GM18517 (cell line): Measurements from ENCODE around the gene CHAT.

Source experiments
- ATAC-seq: cut with Tn5 transposase; IDR thresholded peaks from one replicate; pipeline ENCODE4 v1.9.1; 2021; ENCODE audit warnings: mild to moderate bottlenecking, moderate library complexity; ENCODE audit not compliant: unreplicated experiment

CHAT gene

DNA sequence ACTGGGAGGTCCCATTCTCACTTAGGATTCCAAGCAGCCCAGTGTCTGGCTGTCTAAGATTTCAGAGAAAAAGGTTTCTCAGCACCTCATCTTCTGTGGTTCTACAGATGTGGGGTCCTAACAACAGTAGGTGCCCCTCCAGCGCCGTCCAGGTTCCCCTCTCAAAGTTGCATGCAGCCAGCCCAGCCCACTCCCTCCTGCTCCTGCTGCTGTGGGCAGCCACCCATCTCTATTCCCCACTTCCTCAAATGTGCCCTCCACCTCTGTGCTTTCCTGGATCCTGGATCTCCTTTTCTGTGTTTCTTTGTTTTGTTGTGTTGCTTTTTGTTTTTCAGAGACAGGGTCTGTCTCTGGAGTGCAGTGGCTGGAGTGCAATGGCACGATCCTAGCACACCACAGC lies 17.0 kb upstream of the CHAT start:
- ATAC-seq: no peak

DNA sequence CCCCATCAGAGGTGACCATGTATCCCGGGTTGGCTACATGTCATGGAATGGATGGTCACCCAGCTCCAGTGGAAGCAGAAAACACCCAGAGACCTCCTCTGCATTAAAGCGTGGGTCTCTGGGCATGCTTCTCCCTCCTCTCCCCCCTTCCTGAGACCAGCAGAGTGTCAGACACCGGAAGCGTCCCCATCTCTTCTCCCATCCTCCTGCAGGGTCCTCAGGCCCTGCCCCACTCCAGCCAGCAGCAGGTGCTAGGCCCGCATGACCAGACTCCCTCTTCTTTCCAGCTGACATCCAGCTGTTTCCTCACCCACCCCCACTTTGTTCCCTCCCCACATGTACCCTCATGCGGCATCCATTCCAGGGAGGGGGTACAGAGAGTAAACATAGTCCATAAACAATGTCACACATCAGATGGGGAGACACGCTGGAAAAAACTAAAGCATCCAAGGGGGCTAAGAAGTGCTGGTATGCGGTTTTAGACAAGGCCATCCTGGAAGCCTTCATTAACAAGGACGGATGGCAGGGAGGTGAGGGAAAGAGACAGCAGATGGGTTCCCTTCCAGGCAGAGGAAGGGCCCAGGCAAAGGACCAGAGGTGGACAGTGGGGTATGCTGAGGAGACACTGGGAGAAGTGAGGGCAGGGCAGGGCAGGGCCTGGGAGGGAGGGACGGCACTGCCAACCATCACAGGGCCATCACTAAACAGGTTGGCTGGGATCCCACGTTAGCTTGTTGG lies 16.2 kb upstream of the CHAT start:
- ATAC-seq: no peak

DNA sequence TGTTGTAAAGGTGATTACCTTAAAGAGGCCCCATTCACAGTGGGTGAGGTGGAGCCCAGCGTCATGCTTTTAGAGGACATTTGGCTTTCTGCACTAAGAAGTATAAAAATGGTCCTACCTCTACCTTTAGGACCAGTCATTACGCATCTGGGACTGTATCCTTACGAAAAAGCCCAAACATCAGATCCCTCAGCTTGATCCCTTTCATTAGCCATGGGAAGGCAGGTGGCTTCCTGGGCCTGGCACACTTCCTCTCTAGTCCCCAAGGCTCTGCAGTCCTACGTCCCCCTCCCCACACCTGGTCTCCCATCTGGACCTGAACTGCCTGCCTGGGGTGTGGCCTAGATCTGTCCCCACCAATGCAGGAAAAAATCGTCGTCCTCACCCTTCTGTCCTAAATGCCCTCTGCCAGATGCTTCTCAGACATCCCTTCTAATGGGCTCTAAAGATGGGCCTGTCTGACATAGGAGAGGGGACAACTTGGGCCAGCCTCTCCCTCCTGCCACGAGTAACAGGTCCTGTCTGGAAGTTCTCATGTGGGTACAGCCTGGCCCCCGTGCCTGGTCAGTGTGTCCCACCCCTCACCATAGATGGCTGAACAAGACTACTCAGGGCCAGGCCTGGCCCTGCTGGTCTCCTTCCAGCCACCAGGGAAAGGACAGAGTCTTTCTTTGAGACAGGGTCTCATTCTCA lies 15.5 kb upstream of the CHAT start:
- no peak for ATAC-seq

DNA sequence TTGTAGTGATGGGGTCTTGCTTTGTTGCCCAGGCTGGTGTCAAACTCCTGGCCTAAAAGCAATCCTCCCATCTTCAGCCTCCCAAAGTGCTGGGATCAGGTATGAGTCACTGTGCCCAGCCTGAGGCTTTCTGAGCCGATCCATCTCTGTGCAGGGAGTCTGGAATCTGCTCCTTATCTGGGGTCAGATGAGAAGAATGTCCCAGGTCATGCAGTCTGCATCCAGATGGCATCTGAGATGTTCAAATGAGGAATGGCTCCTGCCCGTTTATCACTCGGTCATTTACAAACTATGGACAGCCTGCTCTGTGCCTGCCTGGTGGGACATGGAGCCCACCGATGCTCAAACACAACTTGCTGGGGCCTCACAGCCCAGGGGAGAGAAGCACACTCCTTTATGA lies 14.9 kb upstream of the CHAT start:
- no peak for ATAC-seq

DNA sequence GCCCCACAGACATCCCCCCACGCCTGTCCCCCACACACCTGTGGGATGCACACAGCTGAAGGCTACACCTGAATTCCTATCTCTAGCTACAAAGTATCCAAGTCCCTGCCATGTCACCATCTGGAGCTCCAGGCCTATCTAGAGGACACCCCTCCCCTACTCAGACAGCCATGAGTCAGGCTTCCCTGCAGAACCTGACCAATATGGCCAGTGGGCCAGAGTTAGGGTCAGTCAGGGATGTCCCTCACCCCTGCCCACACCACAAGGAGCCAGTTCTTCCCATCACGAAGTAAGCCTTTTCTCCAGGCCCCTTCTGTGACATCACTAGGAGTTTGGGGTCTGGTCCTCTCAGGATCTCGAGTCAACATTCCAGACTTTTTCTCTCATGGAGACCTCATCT lies 14.3 kb upstream of the CHAT start:
- ATAC-seq: no peak

- ATAC-seq: no peak
Measured at GRCh38 chr10:49600046-49600445, 13.8 kb upstream of the CHAT start.

DNA sequence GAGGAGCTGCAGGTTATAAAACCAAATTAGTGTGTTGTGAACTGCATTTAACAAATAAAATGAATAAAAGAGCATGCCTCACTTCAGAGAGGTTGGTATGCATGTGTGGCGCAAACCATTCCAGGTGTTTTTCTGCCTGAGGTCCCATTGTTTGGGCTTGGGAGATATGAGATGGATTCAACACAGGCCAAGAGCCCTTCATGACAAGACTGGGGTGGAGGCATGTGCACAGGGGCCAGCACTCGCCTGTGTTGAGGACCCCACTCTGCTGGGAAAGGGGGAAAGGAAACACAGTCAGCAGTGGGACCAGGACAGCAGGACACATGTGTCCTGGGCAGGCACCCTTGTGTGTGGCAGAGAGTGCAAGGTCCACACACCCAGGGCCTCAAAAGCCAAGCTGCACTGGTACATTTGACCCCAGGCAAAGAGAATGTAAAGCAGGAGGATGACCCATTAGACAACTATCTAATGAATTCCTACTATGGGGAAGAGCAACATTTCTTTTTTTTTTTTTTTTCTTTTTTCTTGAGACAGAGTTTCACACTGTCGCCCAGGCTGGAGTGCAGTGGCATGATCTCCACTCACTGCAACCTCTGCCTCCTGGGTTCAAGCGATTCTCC lies 12.9 kb upstream of the CHAT start:
- no peak for ATAC-seq

DNA sequence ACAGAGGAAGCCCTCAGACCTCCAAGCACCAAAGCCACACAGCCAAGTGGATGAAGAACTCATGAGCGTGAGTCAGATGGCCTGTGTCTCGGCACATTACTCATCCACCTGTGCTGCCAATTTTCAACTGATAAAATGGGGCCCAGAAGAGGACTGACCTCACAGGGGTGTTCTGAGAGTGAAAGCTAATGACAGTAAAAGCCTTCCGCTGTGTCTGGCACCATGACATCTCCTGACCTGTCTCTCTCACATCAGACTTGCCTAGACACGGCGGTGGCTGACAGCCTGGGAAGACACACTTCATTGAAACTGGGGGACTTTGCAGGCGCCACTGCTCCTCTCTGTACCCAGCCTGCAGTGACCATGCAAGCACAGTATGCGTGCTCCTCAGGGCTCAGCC lies 12.0 kb upstream of the CHAT start:
- ATAC-seq: no peak

DNA sequence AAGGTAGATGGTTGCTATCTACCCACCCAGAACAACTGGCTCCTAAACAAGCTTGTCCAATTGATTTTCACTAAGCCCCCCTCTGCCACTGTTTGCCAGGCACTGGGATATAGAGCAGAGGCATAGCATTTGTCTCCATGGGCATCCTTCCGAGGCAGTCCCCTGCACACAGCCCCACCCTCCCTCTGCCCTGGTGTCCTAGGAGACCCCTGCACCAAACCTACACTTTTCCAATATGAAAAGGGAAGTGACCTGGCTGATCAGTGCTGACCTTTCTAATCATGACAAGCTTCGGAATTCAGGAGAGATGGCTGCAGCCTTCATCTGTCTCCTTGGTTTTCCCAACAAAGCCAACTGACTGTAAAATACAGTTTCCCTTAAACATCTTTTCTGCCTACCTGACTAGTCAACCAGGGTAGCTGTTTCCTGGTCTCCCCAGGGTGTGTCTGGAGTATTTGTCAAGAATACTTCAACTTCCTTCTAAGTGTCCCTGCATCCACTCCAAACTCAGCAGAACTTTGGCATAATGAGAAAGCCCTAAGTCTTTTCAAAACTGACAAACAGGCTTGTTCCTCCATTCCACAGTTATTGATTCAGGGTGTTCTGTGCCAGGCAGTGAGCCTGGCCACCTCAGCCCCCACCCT lies 11.3 kb upstream of the CHAT start:
- no peak for ATAC-seq

- ATAC-seq: no peak
Measured at GRCh38 chr10:49605216-49605938, 8.5 kb upstream of the CHAT start.

- ATAC-seq: no peak
Measured at GRCh38 chr10:49605939-49606509, 7.8 kb upstream of the CHAT start.

DNA sequence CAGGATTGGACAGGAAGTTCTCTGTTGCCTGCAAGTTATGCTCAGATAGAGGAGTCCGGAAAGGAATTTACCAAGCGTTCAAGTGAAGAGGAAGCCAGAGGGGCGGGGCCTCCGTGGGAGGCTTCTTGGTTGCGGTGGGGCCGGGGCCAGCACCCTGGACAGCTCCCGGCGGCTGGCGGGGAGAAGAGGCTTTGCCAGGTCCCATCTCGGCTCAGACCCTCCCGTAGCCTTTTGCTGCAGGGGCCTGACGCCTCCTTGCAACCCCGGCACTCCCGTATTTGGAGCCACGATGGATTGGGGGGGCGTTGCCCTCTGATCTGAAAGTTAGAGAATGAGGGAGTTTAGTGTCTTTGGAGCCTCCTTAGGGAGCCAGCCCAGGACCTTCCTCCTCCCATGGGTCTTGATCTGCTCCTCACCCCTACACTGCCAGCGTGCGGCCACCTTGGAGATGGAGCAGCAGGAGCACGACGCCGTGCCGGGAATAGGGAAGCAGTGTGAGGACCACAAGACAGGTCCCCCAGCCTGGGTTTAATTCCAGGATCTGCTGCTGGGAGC lies 6.8 kb upstream of the CHAT start:
- no peak for ATAC-seq

DNA sequence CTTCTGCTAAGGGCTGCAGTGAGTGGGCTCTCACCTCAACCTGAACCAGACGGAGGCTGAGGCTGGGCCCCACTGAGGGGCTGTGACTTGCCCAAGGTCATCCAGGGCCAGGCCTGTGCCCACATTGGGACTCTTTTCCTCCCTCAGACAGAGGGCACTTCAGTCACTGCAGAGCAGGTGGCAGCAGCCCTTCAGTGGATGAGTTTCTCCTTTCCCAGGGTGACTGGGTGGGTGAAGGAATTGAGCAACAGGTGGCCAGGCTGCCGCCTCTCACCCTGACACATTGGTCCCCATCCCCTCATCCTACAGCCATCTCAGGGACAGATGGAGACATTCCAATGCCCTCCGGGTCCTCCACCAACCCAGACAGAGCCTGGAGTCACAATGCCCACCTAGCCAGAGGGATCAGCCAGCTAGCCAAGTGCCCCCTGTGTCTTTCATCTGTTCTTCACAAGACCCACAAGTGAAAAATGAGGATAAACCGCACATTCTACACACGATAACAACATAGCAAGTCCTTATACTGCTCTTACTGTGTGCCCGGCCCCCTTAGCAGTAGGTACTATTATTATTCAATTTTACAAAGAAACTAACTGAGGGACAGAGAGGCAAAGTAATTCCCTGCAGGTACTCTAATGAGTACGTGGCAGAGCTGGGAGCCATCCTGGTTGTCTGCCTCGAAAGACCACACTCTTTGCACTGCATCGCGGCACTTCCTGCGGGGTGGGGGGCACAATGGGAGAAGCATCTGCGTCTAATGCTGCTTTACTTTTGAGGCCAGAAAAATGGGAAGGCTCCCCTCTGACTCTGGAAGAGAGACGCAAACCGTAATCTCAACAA lies 5.5 kb upstream of the CHAT start:
- ATAC-seq: no peak

- no peak for ATAC-seq
Measured at GRCh38 chr10:49609006-49609282, 4.9 kb upstream of the CHAT start.

- no peak for ATAC-seq
Measured at GRCh38 chr10:49609283-49610113, 4.3 kb upstream of the CHAT start.

- no peak for ATAC-seq
Measured at GRCh38 chr10:49610114-49610457, 3.8 kb upstream of the CHAT start, which contains the start of gene SLC18A3. SLC18A3 (plus strand) TSS chr10:49610310; CDS start chr10:49610741, 431 bp downstream.

DNA sequence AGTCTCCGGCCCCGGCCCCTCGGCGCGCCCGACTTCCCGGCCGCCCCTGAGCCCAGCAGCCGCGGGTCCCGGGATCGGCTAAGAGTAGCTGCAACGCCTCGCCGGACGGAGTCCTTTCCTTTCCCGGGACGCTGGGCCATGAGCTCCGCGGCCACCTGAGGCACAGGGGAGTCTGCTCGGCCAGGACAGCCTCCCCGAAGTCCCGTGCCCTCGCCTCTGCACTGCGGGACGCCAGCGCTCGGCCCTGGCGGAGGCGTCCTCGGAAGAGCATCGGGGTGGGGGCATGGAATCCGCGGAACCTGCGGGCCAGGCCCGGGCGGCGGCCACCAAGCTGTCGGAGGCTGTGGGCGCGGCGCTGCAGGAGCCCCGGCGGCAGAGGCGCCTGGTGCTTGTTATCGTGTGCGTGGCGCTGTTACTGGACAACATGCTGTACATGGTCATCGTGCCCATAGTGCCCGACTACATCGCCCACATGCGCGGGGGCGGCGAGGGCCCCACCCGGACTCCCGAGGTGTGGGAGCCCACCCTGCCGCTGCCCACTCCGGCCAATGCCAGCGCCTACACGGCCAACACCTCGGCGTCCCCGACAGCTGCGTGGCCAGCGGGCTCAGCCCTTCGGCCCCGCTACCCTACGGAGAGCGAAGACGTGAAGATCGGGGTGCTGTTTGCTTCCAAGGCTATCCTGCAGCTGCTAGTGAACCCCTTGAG lies 3.2 kb upstream of the CHAT start:
- ATAC-seq: no peak

DNA sequence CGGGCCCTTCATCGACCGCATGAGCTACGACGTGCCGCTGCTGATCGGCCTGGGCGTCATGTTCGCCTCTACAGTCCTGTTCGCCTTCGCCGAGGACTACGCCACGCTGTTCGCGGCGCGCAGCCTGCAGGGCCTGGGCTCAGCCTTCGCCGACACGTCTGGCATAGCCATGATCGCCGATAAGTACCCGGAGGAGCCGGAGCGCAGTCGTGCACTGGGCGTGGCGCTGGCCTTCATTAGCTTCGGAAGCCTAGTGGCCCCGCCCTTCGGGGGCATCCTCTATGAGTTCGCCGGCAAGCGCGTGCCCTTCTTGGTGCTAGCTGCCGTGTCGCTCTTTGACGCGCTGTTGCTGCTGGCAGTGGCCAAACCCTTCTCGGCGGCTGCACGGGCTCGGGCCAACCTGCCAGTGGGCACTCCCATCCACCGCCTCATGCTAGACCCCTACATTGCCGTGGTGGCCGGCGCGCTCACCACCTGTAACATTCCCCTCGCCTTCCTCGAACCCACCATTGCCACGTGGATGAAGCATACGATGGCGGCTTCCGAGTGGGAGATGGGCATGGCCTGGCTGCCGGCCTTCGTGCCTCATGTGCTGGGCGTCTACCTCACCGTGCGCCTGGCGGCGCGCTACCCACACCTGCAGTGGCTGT lies 2.5 kb upstream of the CHAT start:
- no peak for ATAC-seq
